Osteocyte (in vitro differentiated cells): ENCODE results near the gene PRKCE. TPM values are rescaled to one million over a fixed set of nuclear protein-coding genes. Genes with fewer than 3 reads are reported as not detected.

Source experiments
- DNase-seq: peaks from one replicate; pipeline ENCODE4 v3.0.0; 2021; ENCODE audit warnings: mixed read lengths; ENCODE audit not compliant: unreplicated experiment; ENCODE audit errors: extremely low spot score
- H3K27ac Mint-ChIP-seq: one replicate; pipeline ENCODE4 v1.8.0; 2021; ENCODE audit warnings: mild to moderate bottlenecking, mixed read lengths; ENCODE audit not compliant: unreplicated experiment
- H3K27me3 Mint-ChIP-seq: one replicate; pipeline ENCODE4 v1.8.0; 2021; ENCODE audit warnings: mixed read lengths; ENCODE audit not compliant: unreplicated experiment
- H3K36me3 Mint-ChIP-seq: one replicate; pipeline ENCODE4 v1.8.0; 2021; ENCODE audit warnings: mixed read lengths; ENCODE audit not compliant: unreplicated experiment
- H3K4me1 Mint-ChIP-seq: one replicate; pipeline ENCODE4 v1.8.0; 2021; ENCODE audit warnings: mixed read lengths; ENCODE audit not compliant: unreplicated experiment
- H3K4me3 Mint-ChIP-seq: one replicate; pipeline ENCODE4 v1.8.0; 2021; ENCODE audit warnings: mild to moderate bottlenecking, moderate library complexity, mixed read lengths; ENCODE audit not compliant: unreplicated experiment
- H3K9me3 Mint-ChIP-seq: one replicate; pipeline ENCODE4 v1.8.0; 2021; ENCODE audit warnings: mixed read lengths; ENCODE audit not compliant: unreplicated experiment
- CTCF ChIP-seq: fragments of 200-600 bp; sonication (generic); IDR thresholded peaks from 2 replicates; pipeline ENCODE4 v1.5.0; 2021; ENCODE audit warnings: antibody characterized with exemption, mild to moderate bottlenecking, moderate library complexity
- total RNA-seq: library from RNA; stranded (reverse); gene quantifications from 2 replicates; pipeline ENCODE4 v1.2.1, GENCODE V29; 2021

PRKCE gene
- total RNA-seq, 1 donor from 2014 or later, result 13.8 TPM

GRCh38 chr2:45952591-45952990 lies 301.1 kb downstream of the PRKCE start:
- DNase-seq, result no peak
- Mint-ChIP-seq H3K27ac (no peak overlapping the region), H3K4me1 (no peaks in the 10 kb centered on the region), H3K36me3 (no peaks in the 10 kb centered on the region), H3K27me3 (no peaks in the 10 kb centered on the region), H3K4me3 (no peak overlapping the region), H3K9me3 (no peaks in the 10 kb centered on the region)
- no peak for TF ChIP-seq CTCF

- Mint-ChIP-seq H3K27me3 (no peaks in the 10 kb centered on the region), H3K9me3 (no peaks in the 10 kb centered on the region), H3K4me1 (peaks cover 3% of the 10 kb centered on the region), H3K36me3 (no peaks in the 10 kb centered on the region), H3K4me3 (no peak overlapping the region), H3K27ac (no peak overlapping the region)
- no peak for TF ChIP-seq CTCF
- DNase-seq, result peak; percentile 36
Measured at GRCh38 chr2:45953376-45954027, 302.0 kb downstream of the PRKCE start.

- Mint-ChIP-seq H3K9me3 (no peaks in the 10 kb centered on the region), H3K4me1 (peaks cover 9% of the 10 kb centered on the region), H3K36me3 (no peaks in the 10 kb centered on the region), H3K27me3 (no peaks in the 10 kb centered on the region), H3K4me3 (no peak overlapping the region), H3K27ac (no peak overlapping the region)
- DNase-seq, result no peak
- TF ChIP-seq CTCF, result no peak
Measured at GRCh38 chr2:45954233-45954850, 302.9 kb downstream of the PRKCE start.

GRCh38 chr2:45957533-45958227 lies 306.2 kb downstream of the PRKCE start:
- Mint-ChIP-seq H3K4me1 (peaks cover 33% of the 10 kb centered on the region), H3K27me3 (no peaks in the 10 kb centered on the region), H3K27ac (no peak overlapping the region), H3K36me3 (no peaks in the 10 kb centered on the region), H3K4me3 (no peak overlapping the region), H3K9me3 (no peaks in the 10 kb centered on the region)
- peak; percentile 5 for DNase-seq
- TF ChIP-seq CTCF, result no peak
